ENCODE data around the gene GTF2I.
"Not testable (repeated sequence)": the region's sequence is repeated elsewhere in the genome, so short reads cannot be mapped to it uniquely, and the experiment has no call there.

The GTF2I gene

DNA sequence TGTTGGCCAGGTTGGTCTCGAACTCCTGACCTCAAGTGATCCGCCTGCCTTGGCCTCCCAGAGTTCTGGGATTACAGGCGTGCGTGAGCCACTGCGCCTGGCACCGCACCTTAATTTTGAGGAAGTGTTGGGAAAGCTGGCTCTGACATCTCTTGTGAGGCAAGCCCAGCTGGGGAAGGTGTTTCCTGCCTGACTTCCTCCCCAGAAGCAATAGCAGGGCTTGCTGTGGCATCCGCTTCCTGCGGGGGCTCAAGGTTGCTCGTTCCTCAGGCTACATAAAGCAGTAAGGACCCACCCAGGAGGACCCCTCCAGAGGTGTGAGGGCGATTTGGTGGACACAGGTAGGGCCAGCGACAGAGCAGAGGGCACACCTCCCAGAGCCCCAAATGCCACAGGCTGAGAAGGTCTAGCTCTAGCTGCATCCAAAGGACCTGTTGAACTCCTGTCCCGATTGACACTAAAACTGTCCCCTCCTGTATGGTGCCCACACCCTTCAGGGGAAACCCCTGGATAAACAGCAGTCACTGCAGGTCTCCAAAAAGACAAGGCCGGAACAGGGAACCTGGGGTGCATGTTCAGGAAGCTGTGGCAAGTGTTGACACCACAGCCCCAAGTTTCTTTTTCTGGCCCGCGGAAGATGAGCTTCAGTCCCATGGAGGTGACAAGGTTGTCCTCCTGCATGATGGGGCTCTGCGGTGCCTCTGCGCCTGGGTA is 107.8 kb downstream of the GTF2I start:
- DNase-seq (ENCODE audit: low spot score); in situ Hi-C loops (cut with MboI; ENCODE audit: low sequenced_read_pairs, unreplicated experiment): not testable (repeated sequence)

- DNase-seq (ENCODE audit: low spot score); in situ Hi-C loops (cut with MboI; ENCODE audit: low sequenced_read_pairs, unreplicated experiment): not testable (repeated sequence)
Observed at GRCh38 chr7:74766509-74766908, 109.0 kb downstream of the GTF2I start.

DNA sequence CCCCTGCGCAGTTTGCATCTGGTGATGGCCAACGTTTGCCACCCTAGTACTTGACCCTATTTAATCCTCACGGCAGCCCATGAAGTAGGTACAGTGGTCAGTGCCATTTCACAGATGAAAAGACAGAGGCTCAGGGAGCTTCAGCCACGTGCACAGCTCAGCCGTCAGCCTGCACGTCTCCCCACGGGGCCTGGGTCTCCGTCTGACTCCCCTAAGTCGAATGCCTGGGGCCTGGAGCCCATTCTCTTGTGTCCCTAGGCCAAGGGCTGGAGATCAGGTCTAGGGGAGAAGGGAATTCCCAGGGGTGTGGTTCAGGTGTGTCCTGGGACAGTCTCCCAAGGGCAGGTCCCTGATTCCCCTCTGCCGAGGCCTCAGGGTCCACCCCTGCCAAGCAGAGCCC is 109.5 kb downstream of the GTF2I start:
- DNase-seq (ENCODE audit: low spot score); in situ Hi-C loops (cut with MboI; ENCODE audit: low sequenced_read_pairs, unreplicated experiment): not testable (repeated sequence)

DNA sequence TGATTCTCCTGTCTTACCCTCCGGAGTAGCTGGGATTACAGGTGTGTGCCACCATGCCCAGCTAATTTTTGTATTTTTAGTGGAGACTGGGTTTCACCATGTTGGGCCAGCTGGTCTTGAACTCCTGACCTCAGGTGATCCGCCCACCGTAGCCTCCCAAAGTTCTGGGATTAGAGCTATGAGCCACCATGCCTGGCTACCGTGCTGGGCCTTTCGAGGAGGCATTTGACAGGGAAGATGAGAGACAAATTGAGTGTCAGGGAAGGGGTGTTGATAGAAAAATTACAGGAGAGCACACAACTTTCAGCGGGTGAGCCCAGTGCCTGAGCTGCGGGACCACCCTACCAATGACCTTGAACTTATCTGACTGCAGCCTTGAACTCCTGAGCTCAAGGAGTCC is 112.5 kb downstream of the GTF2I start:
- in situ Hi-C loops (cut with MboI; ENCODE audit: low sequenced_read_pairs, unreplicated experiment); DNase-seq (ENCODE audit: low spot score): not testable (repeated sequence)

DNA sequence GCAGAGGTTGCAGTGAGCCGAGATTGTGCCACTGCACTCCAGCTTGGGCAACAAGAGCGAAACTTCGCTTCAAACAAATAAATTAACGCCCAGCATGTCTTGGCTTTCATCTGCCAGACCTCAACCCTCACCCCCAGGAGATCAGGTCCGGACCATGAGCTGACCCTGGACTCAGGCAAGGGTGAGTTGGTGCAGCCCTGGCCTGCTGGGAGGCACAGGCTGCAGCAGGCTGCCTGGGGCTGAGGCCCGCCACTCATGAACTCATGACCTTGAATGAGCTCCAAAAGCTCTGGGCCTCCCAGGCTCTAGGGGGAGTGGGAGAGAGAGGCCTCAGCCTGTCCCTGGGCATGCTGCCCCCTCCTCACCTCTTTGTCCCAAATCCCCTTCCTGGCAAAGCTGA is 114.6 kb downstream of the GTF2I start:
- DNase-seq (ENCODE audit: low spot score); in situ Hi-C loops (cut with MboI; ENCODE audit: low sequenced_read_pairs, unreplicated experiment): not testable (repeated sequence)

GRCh38 chr7:74773760-74774750 is 116.5 kb downstream of the GTF2I start, which contains the start of gene NCF1:
TSS of gene NCF1 (plus strand) at chr7:74774011. CDS start at chr7:74774032, 21 bp downstream.
- in situ Hi-C loops (cut with MboI; ENCODE audit: low sequenced_read_pairs, unreplicated experiment); DNase-seq (ENCODE audit: low spot score): not testable (repeated sequence)

GRCh38 chr7:74775111-74775510 is 117.6 kb downstream of the GTF2I start:
- DNase-seq (ENCODE audit: low spot score); in situ Hi-C loops (cut with MboI; ENCODE audit: low sequenced_read_pairs, unreplicated experiment): not testable (repeated sequence)

GRCh38 chr7:74779053-74779452 is 121.5 kb downstream of the GTF2I start:
- in situ Hi-C loops (cut with MboI; ENCODE audit: low sequenced_read_pairs, unreplicated experiment); DNase-seq (ENCODE audit: low spot score): not testable (repeated sequence)

GRCh38 chr7:74781746-74782145 is 124.2 kb downstream of the GTF2I start:
- DNase-seq (ENCODE audit: low spot score); in situ Hi-C loops (cut with MboI; ENCODE audit: low sequenced_read_pairs, unreplicated experiment): not testable (repeated sequence)

DNA sequence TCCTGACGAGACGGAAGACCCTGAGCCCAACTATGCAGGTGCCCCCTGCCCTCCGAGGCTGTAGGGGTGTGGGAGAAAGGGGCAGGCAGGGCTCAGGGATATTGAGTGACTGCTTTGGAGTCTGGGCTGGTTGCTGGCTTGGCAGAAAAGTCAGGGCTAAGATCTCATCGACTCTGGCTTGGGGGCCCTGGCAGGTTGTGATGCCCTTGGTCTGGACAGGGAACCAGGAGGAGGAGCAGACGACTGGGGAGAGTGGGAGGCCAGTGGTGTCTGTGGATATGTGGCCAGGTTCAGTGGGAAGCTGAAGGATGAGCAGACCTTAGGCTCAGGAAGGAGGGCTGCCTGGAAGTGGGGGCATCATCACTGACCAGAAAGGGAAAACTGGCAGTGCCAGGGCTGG is 126.1 kb downstream of the GTF2I start:
- DNase-seq (ENCODE audit: low spot score); in situ Hi-C loops (cut with MboI; ENCODE audit: low sequenced_read_pairs, unreplicated experiment): not testable (repeated sequence)

DNA sequence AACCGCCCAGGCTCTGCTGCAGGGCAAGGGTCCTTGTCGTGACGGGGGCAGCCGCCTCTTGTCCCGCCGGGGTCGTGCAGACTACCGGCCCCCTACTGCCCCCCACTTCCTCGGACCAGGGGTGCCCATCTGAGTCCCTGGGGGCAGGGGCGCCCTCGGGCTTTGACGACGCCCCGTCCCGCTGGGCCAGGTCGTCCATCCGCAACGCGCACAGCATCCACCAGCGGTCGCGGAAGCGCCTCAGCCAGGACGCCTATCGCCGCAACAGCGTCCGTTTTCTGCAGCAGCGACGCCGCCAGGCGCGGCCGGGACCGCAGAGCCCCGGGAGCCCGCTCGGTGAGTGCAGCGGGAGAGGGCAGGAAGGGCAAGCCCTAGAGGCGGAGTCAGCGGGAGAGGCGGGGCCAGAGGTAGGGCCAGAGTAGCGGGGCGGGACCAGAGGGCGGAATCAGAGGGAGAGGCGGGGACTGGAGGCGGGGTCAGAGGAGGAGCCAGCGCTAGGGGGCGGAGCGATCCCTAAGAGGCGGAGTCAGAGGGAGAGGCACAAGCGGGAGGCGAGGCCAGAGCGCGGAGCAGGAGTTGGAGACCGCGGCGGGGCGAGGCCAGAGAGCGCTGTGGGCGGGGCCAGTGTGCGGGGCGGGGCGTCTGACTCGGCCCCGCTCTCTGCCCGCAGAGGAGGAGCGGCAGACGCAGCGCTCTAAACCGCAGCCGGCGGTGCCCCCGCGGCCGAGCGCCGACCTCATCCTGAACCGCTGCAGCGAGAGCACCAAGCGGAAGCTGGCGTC is 131.0 kb downstream of the GTF2I start:
- DNase-seq (ENCODE audit: low spot score); in situ Hi-C loops (cut with MboI; ENCODE audit: low sequenced_read_pairs, unreplicated experiment): not testable (repeated sequence)

GRCh38 chr7:74789200-74789736 is 131.8 kb downstream of the GTF2I start:
- in situ Hi-C loops (cut with MboI; ENCODE audit: low sequenced_read_pairs, unreplicated experiment); DNase-seq (ENCODE audit: low spot score): not testable (repeated sequence)

- in situ Hi-C loops (cut with MboI; ENCODE audit: low sequenced_read_pairs, unreplicated experiment); DNase-seq (ENCODE audit: low spot score): not testable (repeated sequence)
Observed at GRCh38 chr7:74797848-74798622, 140.5 kb downstream of the GTF2I start.

DNA sequence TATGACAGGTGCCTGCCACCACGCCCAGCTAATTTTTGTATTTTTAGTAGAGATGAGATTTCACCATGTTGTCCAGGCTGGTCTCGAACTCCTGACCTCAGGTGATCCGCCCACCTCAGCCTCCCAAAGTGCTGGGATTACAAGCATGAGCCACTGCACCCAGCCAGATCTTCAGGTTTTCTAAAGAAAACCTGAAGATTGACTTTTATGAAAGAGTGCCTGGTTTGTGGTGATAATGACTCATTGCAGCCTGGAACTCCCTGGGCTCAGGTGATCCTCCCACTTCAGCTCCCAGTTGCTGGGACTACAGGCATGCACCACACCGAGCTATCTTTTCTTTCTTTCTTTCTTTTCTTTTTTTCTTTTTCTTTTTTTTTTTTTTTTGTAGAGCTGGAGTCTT is 141.1 kb downstream of the GTF2I start:
- in situ Hi-C loops (cut with MboI; ENCODE audit: low sequenced_read_pairs, unreplicated experiment); DNase-seq (ENCODE audit: low spot score): not testable (repeated sequence)

Measured in GM13976 (cell line).